Karpas-422 (cell line): ENCODE measurements around the gene EPN1. TPM values are rescaled to one million over a fixed set of nuclear protein-coding genes. Genes with fewer than 3 reads are reported as not detected.

Source experiments
- DNase-seq: peaks from one replicate; pipeline ENCODE4 v3.0.0-alpha.2; 2015
- H2AFZ ChIP-seq: fragments of 200-600 bp; sonication (generic); 2 replicates; pipeline ENCODE4 v1.6.1; 2014; ENCODE audit warnings: antibody characterized with exemption, low read length, mixed read lengths
- H3K27ac ChIP-seq: fragments of 200-600 bp; sonication (generic); 2 replicates; pipeline ENCODE4 v1.5.1; 2014; ENCODE audit warnings: mild to moderate bottlenecking, low read length, moderate library complexity
- H3K27me3 ChIP-seq: fragments of 200-600 bp; sonication (generic); 2 replicates; pipeline ENCODE4 v1.6.1; 2014; ENCODE audit warnings: low read length, mixed read lengths
- H3K36me3 ChIP-seq: fragments of 200-600 bp; sonication (generic); 2 replicates; pipeline ENCODE4 v1.6.1; 2014; ENCODE audit warnings: low read length, mixed read lengths; ENCODE audit not compliant: insufficient read depth
- H3K4me1 ChIP-seq: fragments of 200-600 bp; sonication (generic); 2 replicates; pipeline ENCODE4 v1.6.1; 2014; ENCODE audit warnings: mild to moderate bottlenecking, low read length, mixed read lengths
- H3K4me2 ChIP-seq: fragments of 200-600 bp; sonication (generic); 2 replicates; pipeline ENCODE4 v1.6.1; 2014; ENCODE audit warnings: low read length, low read depth, mild to moderate bottlenecking; ENCODE audit not compliant: poor library complexity, severe bottlenecking
- H3K4me3 ChIP-seq: fragments of 200-600 bp; sonication (generic); 2 replicates; pipeline ENCODE4 v1.5.1; 2014; ENCODE audit warnings: mild to moderate bottlenecking, antibody characterized with exemption, low read length, mixed read lengths
- H3K79me2 ChIP-seq: fragments of 200-600 bp; sonication (generic); 2 replicates; pipeline ENCODE4 v1.6.1; 2014; ENCODE audit warnings: mild to moderate bottlenecking, low read length, mixed read lengths
- H3K9ac ChIP-seq: fragments of 200-600 bp; sonication (generic); 2 replicates; pipeline ENCODE4 v1.6.0; 2014; ENCODE audit warnings: low read length
- H3K9me2 ChIP-seq: fragments of 200-600 bp; sonication (generic), shearing (Covaris generic); replicated peaks from 2 replicates; pipeline ENCODE4 v1.6.0; 2014; ENCODE audit warnings: mild to moderate bottlenecking, low read length, moderate library complexity; ENCODE audit not compliant: insufficient read depth
- H3K9me3 ChIP-seq: fragments of 300-700, 200-600 bp; sonication (generic); 2 replicates; pipeline ENCODE4 v1.6.1; 2014; ENCODE audit warnings: low read length, mixed read lengths
- H4K20me1 ChIP-seq: fragments of 200-600 bp; sonication (generic); 2 replicates; pipeline ENCODE4 v1.6.1; 2014; ENCODE audit warnings: mild to moderate bottlenecking, antibody characterized with exemption, low read length, low read depth; ENCODE audit not compliant: insufficient read depth
- total RNA-seq: library from RNA; depleted of rRNA; stranded (reverse); fragments of >200 nt; shearing (Covaris generic); gene quantifications from 2 replicates; pipeline ENCODE4 v1.2.3, GENCODE V29; 2014; ENCODE audit warnings: low replicate concordance

The EPN1 gene
- total RNA-seq, 1 experiment from 2014 or later = 21.2 TPM

GRCh38 chr19:55649268-55650125 is 25.5 kb upstream of the EPN1 start:
- Histone ChIP-seq H3K9ac (peak overlapping the region; percentile 87), H3K4me1 (peaks cover 48% of the 10 kb centered on the region), H3K27me3 (no peaks in the 10 kb centered on the region), H3K36me3 (peaks cover 13% of the 10 kb centered on the region), H3K9me2 (no peaks in the 10 kb centered on the region), H2AFZ (no peak overlapping the region), H3K4me3 (peak overlapping the region; percentile 67), H3K27ac (peak overlapping the region; percentile 96), H3K9me3 (no peaks in the 10 kb centered on the region), H3K4me2 (peak overlapping the region; percentile 74), H4K20me1 (no peaks in the 10 kb centered on the region; the same call in 1 of the 2 replicates), H3K79me2 (peaks cover 28% of the 10 kb centered on the region)
- no peak for DNase-seq

- Histone ChIP-seq H3K9me2 (no peaks in the 10 kb centered on the region), H3K79me2 (peaks cover 24% of the 10 kb centered on the region), H3K4me3 (no peak overlapping the region), H3K27ac (no peak overlapping the region), H2AFZ (no peak overlapping the region), H3K9ac (peak overlapping the region; percentile 5; the same call in 1 of the 2 replicates), H3K9me3 (no peaks in the 10 kb centered on the region), H3K4me1 (peaks cover 41% of the 10 kb centered on the region), H4K20me1 (no peaks in the 10 kb centered on the region), H3K36me3 (peaks cover 7% of the 10 kb centered on the region), H3K27me3 (no peaks in the 10 kb centered on the region), H3K4me2 (no peak overlapping the region)
- DNase-seq = no peak
Measured at GRCh38 chr19:55650126-55650557, 24.9 kb upstream of the EPN1 start.

GRCh38 chr19:55650602-55651230 is 24.3 kb upstream of the EPN1 start:
- no peak overlapping the region for H3K27ac ChIP-seq
- H3K4me2 ChIP-seq = no peak overlapping the region
- H4K20me1 ChIP-seq = 0 out of 2 replicates have a peak, but pooled peaks cover under 1% of the 10 kb centered on the region
- H2AFZ ChIP-seq = no peak overlapping the region
- H3K4me3 ChIP-seq = no peak overlapping the region
- H3K9ac ChIP-seq = no peak overlapping the region
- H3K36me3 ChIP-seq = peaks cover 3% of the 10 kb centered on the region; the same call in 1 of the 2 replicates
- H3K79me2 ChIP-seq = peaks cover 24% of the 10 kb centered on the region
- peaks cover 36% of the 10 kb centered on the region for H3K4me1 ChIP-seq
- H3K9me2 ChIP-seq = no peaks in the 10 kb centered on the region
- no peak for DNase-seq
- no peaks in the 10 kb centered on the region for H3K9me3 ChIP-seq
- no peaks in the 10 kb centered on the region for H3K27me3 ChIP-seq

GRCh38 chr19:55651236-55651635 is 23.8 kb upstream of the EPN1 start:
- H3K4me3 ChIP-seq = no peak overlapping the region
- H3K9ac ChIP-seq = no peak overlapping the region
- no peak overlapping the region for H2AFZ ChIP-seq
- peaks cover 7% of the 10 kb centered on the region; the same call in 1 of the 2 replicates for H3K36me3 ChIP-seq
- no peak overlapping the region for H3K27ac ChIP-seq
- H3K4me2 ChIP-seq = no peak overlapping the region
- H3K79me2 ChIP-seq = peaks cover 28% of the 10 kb centered on the region
- H3K9me3 ChIP-seq = no peaks in the 10 kb centered on the region
- H3K4me1 ChIP-seq = peaks cover 32% of the 10 kb centered on the region
- H3K9me2 ChIP-seq = no peaks in the 10 kb centered on the region
- no peaks in the 10 kb centered on the region for H3K27me3 ChIP-seq
- DNase-seq = no peak
- H4K20me1 ChIP-seq = peaks cover 5% of the 10 kb centered on the region

- no peaks in the 10 kb centered on the region for H3K27me3 ChIP-seq
- no peaks in the 10 kb centered on the region for H3K9me2 ChIP-seq
- peak overlapping the region; percentile 89 for H3K4me2 ChIP-seq
- H3K36me3 ChIP-seq = peaks cover 20% of the 10 kb centered on the region
- H3K27ac ChIP-seq = no peak overlapping the region
- no peak for DNase-seq
- H3K4me3 ChIP-seq = no peak overlapping the region
- H4K20me1 ChIP-seq = peaks cover 18% of the 10 kb centered on the region
- H3K79me2 ChIP-seq = peaks cover 41% of the 10 kb centered on the region
- peaks cover 32% of the 10 kb centered on the region for H3K4me1 ChIP-seq
- H3K9ac ChIP-seq = no peak overlapping the region
- no peak overlapping the region for H2AFZ ChIP-seq
- no peaks in the 10 kb centered on the region for H3K9me3 ChIP-seq
Measured at GRCh38 chr19:55652311-55653128, 22.5 kb upstream of the EPN1 start.

GRCh38 chr19:55653651-55654322 is 21.2 kb upstream of the EPN1 start:
- Histone ChIP-seq H3K9me3 (no peaks in the 10 kb centered on the region), H4K20me1 (peaks cover 31% of the 10 kb centered on the region), H3K27ac (peak overlapping the region; percentile 95), H3K4me1 (peaks cover 37% of the 10 kb centered on the region), H2AFZ (no peak overlapping the region), H3K4me3 (peak overlapping the region; percentile 72), H3K36me3 (peaks cover 31% of the 10 kb centered on the region), H3K79me2 (peaks cover 46% of the 10 kb centered on the region), H3K4me2 (peak overlapping the region; percentile 89), H3K27me3 (no peaks in the 10 kb centered on the region), H3K9ac (peak overlapping the region; percentile 95), H3K9me2 (no peaks in the 10 kb centered on the region)
- DNase-seq = peak; percentile 100

GRCh38 chr19:55654323-55654867 is 20.6 kb upstream of the EPN1 start:
- H3K4me2 ChIP-seq = peak overlapping the region; percentile 89
- peaks cover 36% of the 10 kb centered on the region for H3K36me3 ChIP-seq
- peaks cover 31% of the 10 kb centered on the region for H3K4me1 ChIP-seq
- H3K27me3 ChIP-seq = no peaks in the 10 kb centered on the region
- DNase-seq = peak; percentile 100
- H2AFZ ChIP-seq = 0 out of 2 replicates have a peak overlapping the region, but pooled peaks have one; percentile 53
- no peaks in the 10 kb centered on the region for H3K9me2 ChIP-seq
- peaks cover 46% of the 10 kb centered on the region for H3K79me2 ChIP-seq
- H3K4me3 ChIP-seq = peak overlapping the region; percentile 72
- no peaks in the 10 kb centered on the region for H3K9me3 ChIP-seq
- peak overlapping the region; percentile 95 for H3K9ac ChIP-seq
- H3K27ac ChIP-seq = peak overlapping the region; percentile 95
- H4K20me1 ChIP-seq = peaks cover 37% of the 10 kb centered on the region
